ENCODE data around the gene WBP4. TPM values are rescaled to one million over a fixed set of nuclear protein-coding genes. Genes with fewer than 3 reads are reported as not detected.

WBP4 gene
- 6.2 and 7.4 TPM in 2 replicates for total RNA-seq

GRCh38 chr13:41061075-41061913, at the start of gene WBP4:
Gene WBP4, plus strand, starts transcription at chr13:41061509. Its CDS starts 165 bp downstream, at chr13:41061674.

GRCh38 chr13:41019011-41019487, 42.3 kb upstream of the WBP4 start, which contains the start of gene ELF1:
Gene ELF1, minus strand, starts transcription at chr13:41019316. Its CDS starts 37,262 bp downstream, at chr13:40982054.

GRCh38 chr13:41132512-41133152, 71.3 kb downstream of the WBP4 start, which contains the start of gene KBTBD6:
Gene KBTBD6, minus strand, starts transcription at chr13:41132802. Its CDS starts 291 bp downstream, at chr13:41132511.

Other genes with a start within 250 kb of the WBP4 start
- gene ELF1, start 42.2 kb upstream of the WBP4 start, total RNA-seq = 36.8 and 43.2 TPM in 2 replicates
- 4.8 and 8.9 TPM in 2 replicates for gene KBTBD6, start 71.3 kb downstream of the WBP4 start, total RNA-seq
- 2.9 and 5.3 TPM in 2 replicates for gene KBTBD7, start 133.1 kb downstream of the WBP4 start, total RNA-seq
- 4.2 and 7.8 TPM in 2 replicates for gene MTRF1, start 202.1 kb downstream of the WBP4 start, total RNA-seq
- 3.9 and 7.9 TPM in 2 replicates for gene NAA16, start 249.8 kb downstream of the WBP4 start, total RNA-seq